K562 (cell line): Measurements from ENCODE around the gene EFCC1. TPM values are rescaled to one million over a fixed set of nuclear protein-coding genes. Genes with fewer than 3 reads are reported as not detected.

ENCODE experiments used
- ATAC-seq: fragments of 200-7000 bp; cut with Tn5 transposase; 3 replicates; pipeline ENCODE4 v1.9.1; 2020; ENCODE audit warnings: moderate library complexity
- BruUV-seq: library from RNA; stranded (reverse); fragments of 400-500 nt; replicated peaks from 2 replicates; lab custom pipeline; 2021; lab: Mats Ljungman, UMichigan
- CTCF ChIA-PET: fragments of 300-600 bp; formaldehyde crosslinking; extraction: SDS; loops from one replicate; lab custom pipeline; 2021; ENCODE audit warnings: low intra/inter-chr PET ratio; lab: Yijun Ruan, JAX
- POLR2A ChIA-PET: fragments of 300-600, 350-650 bp; sonication (Branson Sonifier 250); formaldehyde crosslinking; extraction: SDS; loops from one replicate; lab custom pipeline; 2021; ENCODE audit warnings: antibody characterized with exemption, inconsistent platforms; lab: Yijun Ruan, JAX
- DNase-seq, 4 experiments: peaks; one replicate each; pipeline versions ENCODE4 v3.0.0 to v3.0.0-alpha.2; 2011 to 2018; ENCODE audit warnings: low spot score in 3 of 4, mixed read lengths in 3 of 4; ENCODE audit errors: extremely low read depth in 1 of 4
- FAIRE-seq: peaks from 2 replicates; lab custom pipeline; 2011; peaks lifted over from hg19 to GRCh38; lab: Jason Lieb, UNC
- H2AFZ ChIP-seq: 2 replicates; pipeline ENCODE4 v1.6.0; 2011; ENCODE audit warnings: low read depth, low read length, control low read depth, inconsistent platforms
- H3K27ac ChIP-seq: fragments of 200-600 bp; 3 replicates; pipeline ENCODE4 v1.8.0; 2011; ENCODE audit warnings: low read depth, mild to moderate bottlenecking, control low read depth, inconsistent platforms, low read length, moderate library complexity, mixed read lengths; ENCODE audit errors: extremely low read depth
- H3K27me3 ChIP-seq, 2 experiments: fragments of 300-600 bp in 1 of 2; 2 replicates in 1 of 2; 3 replicates in 1 of 2; pipeline versions ENCODE4 v1.6.0 to v1.8.0; 2011; ENCODE audit warnings: inconsistent platforms in 2 of 2, low read length in 2 of 2, mild to moderate bottlenecking in 1 of 2, mixed read lengths in 1 of 2, moderate library complexity in 1 of 2; ENCODE audit not compliant: control insufficient read depth in 2 of 2, insufficient read depth in 2 of 2
- H3K36me3 ChIP-seq: fragments of 300-600 bp; 3 replicates; pipeline ENCODE4 v1.8.0; 2011; ENCODE audit warnings: mild to moderate bottlenecking, low read length, inconsistent platforms; ENCODE audit not compliant: control insufficient read depth, insufficient read depth
- H3K4me1 ChIP-seq, 2 experiments: fragments of 200-600 bp in 1 of 2; replicated peaks in 1 of 2; 2 replicates in 1 of 2; 3 replicates in 1 of 2; pipeline versions ENCODE4 v1.5.1 to v1.8.0; 2011; ENCODE audit warnings: inconsistent platforms in 2 of 2, low read length in 2 of 2, mild to moderate bottlenecking in 1 of 2, mixed read lengths in 1 of 2, moderate library complexity in 1 of 2; ENCODE audit not compliant: control insufficient read depth in 2 of 2, insufficient read depth in 2 of 2
- H3K4me2 ChIP-seq: 2 replicates; pipeline ENCODE4 v1.6.1; 2011; ENCODE audit warnings: low read length, control low read depth, inconsistent platforms, mixed read lengths; ENCODE audit not compliant: insufficient read depth
- H3K4me3 ChIP-seq: fragments of 200-600 bp; sonication (generic), shearing (Covaris generic); 2 replicates; pipeline ENCODE4 v1.5.1; 2016; ENCODE audit warnings: control low read depth, inconsistent platforms
- H3K79me2 ChIP-seq: fragments of 200-600 bp; 3 replicates; pipeline ENCODE4 v1.8.0; 2011; ENCODE audit warnings: low read length, inconsistent platforms; ENCODE audit not compliant: control insufficient read depth, insufficient read depth
- H3K9ac ChIP-seq, 2 experiments: 2 replicates each; pipeline versions ENCODE4 v1.6.0 to v1.6.1; 2011; ENCODE audit warnings: low read depth in 2 of 2, low read length in 2 of 2, control low read depth in 1 of 2, inconsistent platforms in 1 of 2, mild to moderate bottlenecking in 1 of 2, mixed read lengths in 1 of 2; ENCODE audit not compliant: insufficient read depth in 1 of 2
- H3K9me1 ChIP-seq: one replicate; pipeline ENCODE4 v1.6.0; 2011; ENCODE audit warnings: inconsistent platforms, mild to moderate bottlenecking, low read length, moderate library complexity; ENCODE audit not compliant: control insufficient read depth, insufficient read depth
- H3K9me3 ChIP-seq: replicated peaks from 2 replicates; pipeline ENCODE4 v1.5.1; 2011; ENCODE audit warnings: low read depth, low read length, inconsistent platforms; ENCODE audit not compliant: control insufficient read depth, insufficient read depth
- H4K20me1 ChIP-seq: replicated peaks from 2 replicates; pipeline ENCODE4 v1.6.1; 2011; ENCODE audit warnings: low read length, inconsistent platforms, mixed read lengths; ENCODE audit not compliant: control insufficient read depth, insufficient read depth
- ADNP ChIP-seq: fragments of 200-800 bp; sonication (Bioruptor generic); IDR thresholded peaks from 2 replicates; pipeline ENCODE4 v1.6.1; 2016; ENCODE audit warnings: missing genetic modification characterization, missing compliant biosample characterization
- BCOR ChIP-seq: fragments of 450-650 bp; IDR thresholded peaks from 2 replicates; pipeline ENCODE4 v1.6.1; 2016
- HDAC1 ChIP-seq, 2 experiments: fragments of 450-650 bp; IDR thresholded peaks; 2 replicates each; pipeline ENCODE4 v1.6.1; 2016 to 2017; ENCODE audit warnings: inconsistent platforms in 1 of 2, mild to moderate bottlenecking in 1 of 2, moderate library complexity in 1 of 2
- KDM1A ChIP-seq, 2 experiments: fragments of 450-650 bp; IDR thresholded peaks; 2 replicates each; pipeline ENCODE4 v1.6.1; 2016; ENCODE audit warnings: mild to moderate bottlenecking in 2 of 2
- MLX ChIP-seq, 2 experiments: fragments of 450-650 bp in 1 of 2; sonication (generic) in 1 of 2; formaldehyde crosslinking; conservative IDR thresholded peaks; 2 replicates each; pipeline versions ENCODE4 v1.4.0 to v1.8.1; 2020 to 2022; ENCODE audit warnings: mild to moderate bottlenecking in 1 of 2, missing genetic modification reagents in 1 of 2
- NFRKB ChIP-seq: fragments of 450-650 bp; IDR thresholded peaks from 2 replicates; pipeline ENCODE4 v1.6.1; 2016; ENCODE audit warnings: low read depth
- RBM25 ChIP-seq: fragments of 200-400 bp; formaldehyde crosslinking; IDR thresholded peaks from 2 replicates; pipeline ENCODE4 v1.6.1; 2018; ENCODE audit warnings: low read length, low read depth, moderate library complexity; ENCODE audit not compliant: severe bottlenecking
- RFX5 ChIP-seq: IDR thresholded peaks from 2 replicates; pipeline ENCODE4 v1.6.1; 2011; ENCODE audit warnings: low read depth, mild to moderate bottlenecking, improper control_type of control experiment, low read length
- SMARCA5 ChIP-seq: fragments of 450-650 bp; IDR thresholded peaks from 2 replicates; pipeline ENCODE4 v1.6.1; 2016
- SUPT5H ChIP-seq: fragments of 450-650 bp; IDR thresholded peaks from 2 replicates; pipeline ENCODE4 v1.6.1; 2016
- ZFP91 ChIP-seq: sonication (generic); formaldehyde crosslinking; IDR thresholded peaks from 2 replicates; pipeline ENCODE4 v1.8.0; 2022; ENCODE audit warnings: mild to moderate bottlenecking, missing genetic modification reagents
- WGBS: fragments of 100-300 bp; shearing (Covaris generic); methylation state at CpG from one replicate; pipeline ENCODE4 v1.1.6; 2016; ENCODE audit warnings: low coverage, mixed read lengths; ENCODE audit not compliant: insufficient coverage; ENCODE audit errors: missing lambda C conversion rate; 5-methylcytosine and 5-hydroxymethylcytosine counted together
- in situ Hi-C: fragments of 300-500 bp; cut with MboI; formaldehyde crosslinking; loops from 4 replicates; pipeline ENCODE4 v1.15.0; 2018; ENCODE audit warnings: inconsistent platforms, mixed read lengths
- intact Hi-C: fragments of 100-400 bp; cut with micrococcal nuclease; formaldehyde crosslinking; loops from 2 replicates; pipeline ENCODE4 v1.14.2; 2022
- polyA plus RNA-seq, 8 experiments: library from polyadenylated mRNA; depleted of rRNA in 4 of 8; stranded (reverse) in 5 of 8; unstranded in 3 of 8; fragments of >200 nt; fragmentation: Nextera tagmentation in 2 of 8; fragmentation: Illumina TruSeq in 1 of 8; extraction: Ambion mirVana in 2 of 8; extraction: Trizol in 1 of 8; gene quantifications; 2 replicates each; pipeline versions ENCODE4 v1.2.1 to v1.2.3, GENCODE V29; 2011 to 2014; ENCODE audit warnings: inconsistent platforms in 1 of 8, missing spikeins in 1 of 8
- total RNA-seq, 7 experiments: library from RNA; depleted of rRNA in 6 of 7; stranded (reverse); fragments of >200 nt in 6 of 7; fragmentation: Illumina TruSeq in 2 of 7; extraction: Trizol in 2 of 7; gene quantifications; 2 replicates each; pipeline versions ENCODE4 v1.2.1 to v1.2.3, GENCODE V29; 2011 to 2021; ENCODE audit warnings: low replicate concordance in 1 of 7

The EFCC1 gene
- total and polyA plus RNA-seq, 9 of the 15 experiments (the other 6 are each of a cell fraction or from before 2014, with no cell fraction given): not detected

DNA sequence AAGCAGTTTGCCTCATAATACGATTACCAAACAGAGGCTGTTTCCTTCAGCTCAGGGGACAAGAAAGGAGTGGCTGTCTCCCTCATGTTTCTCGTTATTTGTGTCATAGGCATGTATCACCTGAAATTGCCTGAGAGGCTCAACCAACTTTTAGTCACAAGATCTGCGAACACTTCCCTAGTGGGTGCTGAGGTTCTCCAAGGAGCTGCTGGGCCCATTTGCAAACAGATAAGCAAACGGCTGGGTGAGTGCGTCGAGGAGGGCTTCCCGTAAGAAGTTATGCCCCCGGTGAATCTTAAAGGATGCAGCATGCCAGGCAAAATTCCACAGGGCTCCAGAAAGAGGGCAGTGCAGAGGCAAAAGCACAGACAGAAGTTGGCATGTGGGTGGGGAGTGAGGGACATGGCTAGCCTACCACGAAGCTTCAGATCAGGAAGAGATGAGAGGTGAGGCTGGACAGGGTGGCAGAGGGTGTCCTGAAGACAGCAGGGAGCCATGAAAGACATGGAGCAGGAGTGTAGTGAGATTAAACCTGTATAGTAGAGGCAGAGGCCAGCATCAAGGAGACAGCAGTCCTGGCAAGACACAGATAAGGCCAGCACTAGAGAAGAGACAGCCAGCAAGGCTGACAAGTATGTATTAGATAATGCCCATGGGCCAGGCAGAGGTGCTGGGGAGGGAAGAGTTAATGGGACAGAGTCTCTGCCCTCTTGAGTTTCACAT is 55.5 kb downstream of the EFCC1 start (continued):
- TF ChIP-seq SUPT5H: no peak

GRCh38 chr3:129057249-129057648 is 56.1 kb downstream of the EFCC1 start:
- Histone ChIP-seq H3K79me2 (no peaks in the 10 kb centered on the region), H3K9ac (no peak overlapping the region), H3K9me3 (no peaks in the 10 kb centered on the region), H3K9me1 (no peaks in the 10 kb centered on the region), H3K4me1 (peaks cover 33 to 48% of the 10 kb centered on the region in 2 experiments; a peak in 4 of 5 replicates), H2AFZ (no peak overlapping the region), H3K4me3 (no peak overlapping the region), H3K27ac (no peak overlapping the region), H3K36me3 (no peaks in the 10 kb centered on the region), H3K27me3 (no peaks in the 10 kb centered on the region), H3K4me2 (no peak overlapping the region), H4K20me1 (no peaks in the 10 kb centered on the region)
- ATAC-seq: no peak
- no peak for DNase-seq
- ChIA-PET CTCF (no interaction called here), POLR2A (interaction anchor here (0.8 kb wide), 1 partner anchor 40 kb away, joined by 3 read pairs; no protein-coding TSS in a partner anchor)
- in situ Hi-C loops: no loop called here
- intact Hi-C loops: no loop called here
- 70% methylated on average over 4 of the region's 4 CpGs for WGBS
- FAIRE-seq: no peak
- no TSS peak for BruUV-seq
- TF ChIP-seq NFRKB (no peak), BCOR (peak; percentile 83), HDAC1 (IDR thresholded peaks at IDR 0.05) (0 out of 4 replicates have a peak, but pooled peaks of 1 of the 2 experiments have one; percentile 9), KDM1A (IDR thresholded peaks at IDR 0.05) (peak; percentile 53 to 74; a peak in 3 of 4 replicates), ZFP91 (no peak), ADNP (0 out of 2 replicates have a peak, but pooled peaks have one; percentile 14), RFX5 (no peak), SMARCA5 (peak; percentile 69), RBM25 (peak; percentile 78), MLX (CRISPR knock-in tag; conservative IDR thresholded peaks at IDR 0.05) (no peak)
